ENCODE measurements around the gene HM13.
"Not testable (repeated sequence)": the region's sequence is repeated elsewhere in the genome, so short reads cannot be mapped to it uniquely, and the experiment has no call there.

The HM13 gene

GRCh38 chr20:31568041-31568731 is 53.9 kb downstream of the HM13 start:
- DNase-seq (ENCODE audit: low spot score), result no peak

- no peak for DNase-seq (ENCODE audit: low spot score)
Observed at GRCh38 chr20:31568773-31569162, 54.5 kb downstream of the HM13 start.

GRCh38 chr20:31569163-31570020 is 55.1 kb downstream of the HM13 start:
- peak; percentile 50 for DNase-seq (ENCODE audit: low spot score)

DNA sequence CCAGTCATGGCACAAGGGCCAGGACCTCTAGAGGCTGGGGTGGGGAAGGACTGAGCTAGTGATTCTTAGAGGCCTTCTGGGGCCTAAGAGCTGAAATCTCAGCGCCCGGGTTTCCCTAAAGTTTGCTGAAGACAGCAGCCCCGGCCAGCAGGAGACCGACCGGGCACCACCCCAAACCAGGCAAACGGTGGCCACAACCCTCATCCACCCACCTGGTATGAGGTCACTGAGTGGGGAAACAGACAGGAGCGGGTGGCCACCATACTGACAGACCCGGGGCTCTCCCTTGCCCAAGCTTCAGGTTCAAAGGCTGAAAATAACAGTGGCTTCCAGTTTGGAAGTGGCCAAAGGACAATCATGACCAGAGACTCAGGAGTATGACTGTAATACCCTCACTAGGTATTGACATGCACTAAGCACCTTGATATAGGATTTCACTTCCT is 55.8 kb downstream of the HM13 start:
- no peak for DNase-seq (ENCODE audit: low spot score)

GRCh38 chr20:31570735-31571617 is 56.7 kb downstream of the HM13 start:
- no peak for DNase-seq (ENCODE audit: low spot score)

GRCh38 chr20:31572042-31572700 is 57.9 kb downstream of the HM13 start:
- no peak for DNase-seq (ENCODE audit: low spot score)

GRCh38 chr20:31572701-31573554 is 58.7 kb downstream of the HM13 start:
- peak; percentile 96 for DNase-seq (ENCODE audit: low spot score)

DNA sequence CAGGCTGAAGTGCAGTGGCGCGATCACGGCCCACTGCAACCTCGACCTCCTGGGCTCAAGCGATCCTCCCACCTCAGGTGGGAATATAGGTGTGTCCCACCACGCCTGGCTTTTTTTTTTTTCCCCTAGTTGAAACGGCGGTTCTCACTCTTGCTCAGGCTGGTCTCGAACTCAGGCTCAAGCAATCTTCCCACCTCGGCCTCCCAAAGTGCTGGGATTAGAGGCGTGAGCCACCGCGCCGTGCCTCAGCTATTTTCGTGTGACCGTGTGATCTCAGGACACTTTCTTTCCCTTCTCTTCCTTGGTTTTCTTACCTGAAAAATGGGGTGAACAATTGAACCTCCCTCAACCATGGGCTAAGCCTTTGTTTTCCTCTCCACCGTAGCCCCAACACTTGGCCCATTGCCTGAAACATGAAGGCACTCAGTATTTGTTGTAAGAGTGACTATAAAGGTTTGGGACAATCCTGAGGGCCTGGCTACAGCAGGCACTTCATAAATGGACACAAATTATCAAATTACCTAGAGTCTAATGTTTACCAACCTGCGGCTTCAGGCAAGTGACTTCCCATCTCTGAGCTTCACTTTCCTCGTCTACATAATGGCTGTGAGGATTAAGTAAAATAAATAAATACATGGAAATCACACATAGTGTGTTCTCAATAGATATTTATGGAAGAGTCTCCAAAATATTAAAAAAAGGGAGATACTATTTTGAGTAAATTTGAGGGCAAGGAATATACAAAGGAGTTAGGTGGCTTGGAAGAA is 59.5 kb downstream of the HM13 start:
- no peak for DNase-seq (ENCODE audit: low spot score)

DNA sequence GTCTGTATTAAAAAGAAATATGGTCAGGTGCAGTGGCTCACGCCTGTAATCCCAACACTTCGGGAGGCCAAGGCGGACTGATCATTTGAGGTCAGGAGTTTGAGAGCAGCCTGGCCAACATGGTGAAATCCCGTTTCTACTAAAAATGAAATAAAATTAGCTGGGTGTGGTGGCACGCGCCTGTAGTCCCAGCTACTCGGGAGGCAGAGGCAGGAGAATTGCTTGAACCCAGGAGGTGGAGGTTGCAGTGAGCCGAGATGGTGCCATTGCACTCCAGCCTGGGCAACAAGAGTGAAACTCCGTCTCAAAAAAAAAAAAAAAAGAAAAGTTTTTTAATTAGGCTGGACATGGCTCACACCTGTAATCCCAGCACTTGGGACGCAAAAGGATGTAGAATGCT is 60.7 kb downstream of the HM13 start:
- DNase-seq (ENCODE audit: low spot score), result not testable (repeated sequence)

GRCh38 chr20:31576751-31577150 is 62.5 kb downstream of the HM13 start:
- DNase-seq (ENCODE audit: low spot score), result no peak

DNA sequence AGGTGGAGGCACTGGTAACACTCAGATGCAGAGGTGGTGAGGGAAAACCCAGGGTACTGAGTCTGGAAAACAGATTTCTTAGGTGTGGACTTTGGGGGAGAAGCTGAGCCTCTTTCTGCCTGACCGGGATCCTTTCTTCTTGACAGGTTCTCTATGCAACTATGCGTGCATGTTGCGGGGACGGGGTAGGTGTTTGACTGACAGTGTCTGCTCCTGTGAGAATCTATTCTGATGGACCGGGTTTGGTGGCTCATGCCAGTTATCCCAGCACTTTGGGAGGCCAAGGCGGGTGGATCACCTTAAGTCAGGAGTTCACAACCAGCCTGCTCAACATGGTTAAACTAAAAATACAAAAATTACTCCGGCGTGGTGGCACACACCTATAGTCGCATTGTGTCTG is 63.0 kb downstream of the HM13 start:
- no peak for DNase-seq (ENCODE audit: low spot score)

DNA sequence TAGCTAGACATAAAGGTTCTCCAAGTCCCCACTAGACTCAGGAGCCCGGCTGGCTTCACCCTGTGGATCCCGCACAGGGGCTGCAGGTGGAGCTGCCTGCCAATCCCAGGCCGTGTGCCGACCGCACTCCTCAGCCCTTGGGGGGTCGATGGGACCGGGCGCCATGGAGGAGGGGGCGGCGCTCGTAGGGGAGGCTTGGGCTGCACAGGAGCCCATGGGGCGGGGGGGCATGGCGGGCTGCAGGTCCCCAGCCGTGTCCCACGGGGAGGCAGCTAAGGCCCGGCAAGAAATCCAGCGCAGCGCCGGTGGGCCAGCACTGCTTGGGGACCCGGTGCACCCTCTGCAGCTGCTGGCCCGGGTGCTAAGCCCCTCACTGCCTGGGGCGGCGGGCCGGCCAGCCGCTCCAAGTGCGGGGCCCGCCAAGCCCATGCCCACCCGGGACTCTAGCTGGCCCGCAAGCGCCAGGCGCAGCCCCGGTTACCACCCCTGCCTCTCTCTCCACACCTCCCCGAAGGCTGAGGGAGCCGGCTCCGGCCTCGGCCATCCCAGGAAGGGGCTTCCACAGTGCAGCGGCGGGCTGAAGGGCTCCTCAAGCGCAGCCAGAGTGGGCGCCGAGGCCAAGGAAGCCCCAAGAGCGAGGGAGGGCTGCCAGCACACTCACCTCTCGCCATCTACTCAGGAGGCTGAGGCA is 64.4 kb downstream of the HM13 start:
- no peak for DNase-seq (ENCODE audit: low spot score)

DNA sequence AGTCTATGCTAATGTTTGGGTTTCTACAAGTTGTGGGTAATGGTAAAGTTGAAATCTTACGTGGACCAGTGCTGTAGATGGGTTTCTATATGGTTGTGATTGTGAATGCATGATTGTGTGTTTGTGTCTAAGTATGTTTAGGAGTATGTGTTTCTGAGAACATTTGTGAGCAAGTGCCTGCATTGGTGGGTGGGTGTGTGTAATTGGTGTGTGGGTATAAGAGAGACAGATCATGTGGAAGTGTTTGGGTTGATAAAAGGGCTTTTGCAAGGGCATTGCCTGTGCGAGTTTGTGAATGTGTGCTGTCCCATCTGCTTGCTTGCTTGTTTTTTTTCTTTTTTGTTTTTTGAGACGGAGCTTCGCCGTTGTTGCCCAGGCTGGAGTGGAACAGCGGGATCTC is 65.0 kb downstream of the HM13 start:
- DNase-seq (ENCODE audit: low spot score), result no peak

GRCh38 chr20:31579941-31580651 is 65.9 kb downstream of the HM13 start:
- DNase-seq (ENCODE audit: low spot score), result not testable (repeated sequence)

- no peak for DNase-seq (ENCODE audit: low spot score)
Observed at GRCh38 chr20:31580706-31581105, 66.5 kb downstream of the HM13 start.

- no peak for DNase-seq (ENCODE audit: low spot score)
Observed at GRCh38 chr20:31581391-31581790, 67.1 kb downstream of the HM13 start.

DNA sequence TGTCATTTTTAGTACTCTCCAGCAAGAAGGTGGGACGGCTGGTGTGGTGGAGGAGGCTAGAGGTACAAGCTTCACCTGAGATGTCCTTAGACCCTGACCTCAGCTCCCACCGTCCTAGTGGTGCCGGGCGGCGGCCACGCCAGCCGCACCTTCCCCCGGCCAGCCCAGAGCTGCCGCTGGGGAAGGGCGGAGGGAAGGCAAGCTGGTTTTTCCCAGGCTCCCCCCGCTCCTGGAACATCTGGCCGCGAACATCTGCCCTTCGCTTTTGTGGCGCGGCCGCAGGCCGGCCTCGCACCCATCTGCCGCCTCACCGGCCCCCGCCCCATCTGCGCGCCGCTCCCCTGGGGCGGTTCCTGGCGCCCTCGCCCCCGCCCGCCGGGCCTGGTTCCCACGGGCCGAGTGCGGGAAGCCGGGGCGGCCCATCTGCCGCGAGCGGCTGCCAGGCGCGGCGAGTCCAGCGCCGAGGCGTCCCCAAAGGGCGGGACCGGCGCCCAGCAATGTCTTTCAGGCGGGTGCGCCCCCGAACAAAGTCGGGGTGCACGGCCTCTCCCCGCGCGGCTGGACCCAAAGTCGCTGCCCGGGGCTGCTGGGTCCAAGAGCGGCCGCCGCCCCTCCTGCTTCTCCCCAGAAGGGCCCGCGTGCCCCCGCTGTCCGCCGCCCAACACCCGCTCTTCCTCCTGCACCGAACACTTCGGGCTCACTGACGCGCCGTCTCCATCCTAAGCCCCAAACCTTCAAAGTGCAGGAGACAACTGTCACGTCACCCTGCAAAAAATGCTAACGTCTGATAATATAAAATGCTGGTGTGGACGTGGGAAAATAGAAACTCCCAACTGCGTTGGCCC is 73.5 kb downstream of the HM13 start:
- DNase-seq (ENCODE audit: low spot score), result peak; percentile 62

DNA sequence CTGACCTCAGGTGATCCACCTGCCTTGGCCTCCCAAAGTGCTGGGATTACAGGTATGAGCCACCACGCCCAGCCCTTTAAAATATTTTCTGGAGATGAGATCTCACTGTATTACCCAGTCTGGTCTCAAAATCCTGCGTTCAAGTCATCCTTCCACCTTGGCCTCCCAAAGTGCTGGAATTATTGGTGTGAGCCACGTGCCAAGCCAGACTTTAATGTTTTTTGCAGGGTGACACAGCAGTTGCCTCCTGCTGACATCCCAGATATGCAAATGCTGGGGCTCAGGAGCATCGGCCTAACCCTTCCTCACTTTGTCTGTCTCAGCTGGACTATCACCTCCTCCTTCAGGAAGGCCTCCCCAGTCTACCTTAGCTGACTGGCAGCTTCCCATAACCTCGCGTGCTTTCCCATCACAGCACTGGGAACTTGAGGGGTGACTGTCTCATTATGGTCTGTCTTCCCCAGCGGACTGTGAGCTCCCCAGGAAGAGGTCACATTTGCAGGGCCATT is 76.5 kb downstream of the HM13 start:
- no peak for DNase-seq (ENCODE audit: low spot score)

Measured in AG08396 (cell line).